GM18870 (cell line): ENCODE data around the gene AIM2.

ENCODE experiments used
- ATAC-seq: cut with Tn5 transposase; IDR thresholded peaks from one replicate; pipeline ENCODE4 v1.9.1; 2021; ENCODE audit warnings: moderate library complexity; ENCODE audit not compliant: unreplicated experiment

AIM2 gene

GRCh38 chr1:159023723-159024122 lies 52.8 kb downstream of the AIM2 start:
- ATAC-seq, result no peak

GRCh38 chr1:159015440-159015909 lies 61.1 kb downstream of the AIM2 start:
- ATAC-seq, result peak; percentile 90

- ATAC-seq, result no peak
Observed at GRCh38 chr1:159014851-159015250, 61.7 kb downstream of the AIM2 start.

GRCh38 chr1:159014003-159014571 lies 62.5 kb downstream of the AIM2 start:
- no peak for ATAC-seq

GRCh38 chr1:159012495-159012894 lies 64.1 kb downstream of the AIM2 start:
- ATAC-seq, result no peak
